T-helper 1 cell treated with Interleukin-12 subunit alpha and Interleukin-12 subunit beta and Interleukin-4 antibody, amounts not matched to agents 30 ng/mL and 1 ng/mL, for 36 hours (primary cell): ENCODE data around the gene MSRB1. TPM values are rescaled to one million over a fixed set of nuclear protein-coding genes. Genes with fewer than 3 reads are reported as not detected.

Experiments
- intact Hi-C: fragments of 100-400 bp; cut with micrococcal nuclease; formaldehyde crosslinking; loops from one replicate; pipeline ENCODE4 v1.15.1; 2024
- total RNA-seq: library from RNA; stranded (reverse); gene quantifications from 2 replicates; pipeline ENCODE4 v1.2.3, GENCODE V29; 2022

The MSRB1 gene
- 24.4 and 26.6 TPM in 2 replicates for total RNA-seq

DNA sequence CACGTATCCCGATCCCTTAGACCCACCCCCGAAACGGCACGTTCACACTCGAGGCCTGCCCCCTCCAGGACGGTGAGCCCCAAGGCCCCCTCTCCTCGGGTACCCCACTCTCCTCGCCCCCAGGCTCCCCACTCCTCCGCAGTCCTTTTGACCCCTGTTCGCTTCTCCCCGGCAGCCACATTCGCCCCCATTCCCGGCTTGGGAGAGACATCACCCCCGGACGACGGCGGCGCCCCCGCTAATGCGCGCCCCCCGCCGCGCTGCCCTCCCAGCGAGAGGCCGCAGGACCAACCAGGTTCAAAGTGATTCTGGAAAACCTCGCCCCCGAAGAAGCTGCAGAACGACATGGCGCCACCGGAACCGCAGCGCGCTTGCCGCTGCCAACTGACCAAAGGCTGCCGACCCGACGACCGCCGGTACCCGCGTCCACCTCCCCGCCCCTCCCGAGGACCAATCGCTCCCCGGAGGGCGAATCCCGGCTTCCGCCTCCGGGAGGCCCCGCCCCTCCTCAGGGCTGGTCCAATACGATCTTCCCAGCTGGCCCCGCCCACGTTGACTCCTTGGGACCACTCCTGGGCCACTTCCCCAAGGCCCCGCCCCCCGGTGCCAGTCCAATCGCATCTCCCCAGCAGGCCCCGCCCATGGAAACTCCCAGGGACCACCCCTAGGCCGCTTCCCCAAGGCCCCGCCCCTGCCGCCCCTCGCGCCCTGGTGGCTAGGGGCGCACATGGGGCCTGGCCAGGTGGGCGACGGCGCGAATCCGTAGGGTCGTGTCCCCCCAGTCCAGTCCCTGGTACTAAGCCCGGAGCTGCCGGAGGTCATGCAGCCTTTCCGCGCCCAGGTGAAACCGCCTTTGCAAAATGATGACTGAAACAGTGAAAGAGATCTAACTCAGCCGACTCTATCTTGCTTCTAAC, at the start of gene MSRB1:
TSS of gene MSRB1 (minus strand) at position 390 of the 917 bp plus-strand sequence. CDS start at position 347, 43 bp downstream.
- intact Hi-C loops: loop anchor here (1.0 to 5.0 kb wide), 13 partner anchors 14 to 1301 kb away; partner anchors contain the start of genes HAGH, MCRIP2, MEIOB and MLST8

GRCh38 chr16:1991948-1992703, 49.1 kb upstream of the MSRB1 start:
- intact Hi-C loops: loop anchor here (1.0 to 10.0 kb wide), 8 partner anchors 8 to 543 kb away; partner anchors contain the start of genes CEMP1, E4F1, GFER and MLST8

- intact Hi-C loops: loop anchor here (1.0 to 10.0 kb wide), 3 partner anchors 48 to 543 kb away; partner anchors contain the start of genes CEMP1, E4F1, MSRB1 and PDPK1
Observed at GRCh38 chr16:1991588-1991947, 48.6 kb upstream of the MSRB1 start.

DNA sequence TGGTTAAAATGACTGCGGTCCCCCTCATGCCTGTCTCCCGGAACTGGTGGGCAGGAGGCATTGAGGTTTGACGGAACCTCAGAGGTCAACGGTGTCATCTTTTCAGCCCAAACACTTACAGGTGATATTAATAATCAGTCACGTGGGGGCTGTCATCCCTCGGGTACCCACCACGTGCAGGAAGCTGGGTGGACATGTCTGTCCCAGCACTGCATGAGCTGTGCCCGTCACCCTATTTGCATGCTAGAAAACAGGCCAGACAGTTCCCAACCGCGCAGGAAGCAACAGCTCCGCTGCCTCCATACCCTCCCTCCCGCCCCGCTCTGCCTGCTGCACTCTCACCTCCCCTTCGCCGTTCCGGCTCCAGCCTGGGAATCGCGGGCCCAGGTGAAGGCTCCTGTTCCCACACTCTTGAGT, 48.1 kb upstream of the MSRB1 start:
- intact Hi-C loops: loop anchor here (1.0 to 10.0 kb wide), 3 partner anchors 48 to 544 kb away; partner anchors contain the start of genes CEMP1, E4F1, MSRB1 and PDPK1

DNA sequence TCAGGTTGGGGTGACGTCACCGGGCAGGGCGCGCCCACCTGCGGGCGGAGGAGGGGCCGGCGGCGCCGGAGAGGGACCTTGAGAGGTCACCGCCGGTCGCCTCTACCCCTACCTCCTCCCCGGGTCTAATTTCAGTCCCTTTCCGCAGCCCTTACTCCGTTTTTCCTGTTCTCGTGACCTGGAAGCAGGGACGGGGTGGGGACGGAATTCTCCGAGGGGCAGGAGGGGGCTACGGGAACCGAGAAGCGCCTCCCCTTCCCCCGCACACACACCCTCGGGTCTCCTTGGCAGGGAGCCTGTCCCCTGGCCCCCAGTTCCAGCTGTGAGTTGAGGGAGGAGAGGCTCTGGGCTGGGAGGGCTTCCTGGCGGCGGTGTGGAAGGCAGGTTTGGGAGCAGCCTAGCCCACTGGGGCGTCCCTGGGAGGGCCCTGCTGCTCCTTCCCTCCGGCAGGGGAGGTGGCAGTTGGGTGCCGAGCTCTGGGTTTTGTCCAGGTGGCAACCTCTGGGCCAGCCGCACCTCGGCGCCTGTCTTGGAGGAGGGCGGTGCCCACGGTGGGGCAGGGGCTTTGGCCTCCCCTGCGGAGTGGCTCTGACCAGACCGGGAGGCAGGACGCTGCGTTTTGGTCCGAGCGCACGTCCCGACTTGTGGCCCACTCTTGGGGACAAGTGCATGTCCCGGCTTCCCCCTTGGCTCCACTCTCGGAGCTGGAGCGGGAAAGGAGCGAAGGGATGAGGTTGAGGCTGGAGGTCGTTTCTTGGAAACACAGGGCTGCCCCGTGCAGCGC, 47.5 kb upstream of the MSRB1 start:
- intact Hi-C loops: loop anchor here (1.0 to 10.0 kb wide), 3 partner anchors 47 to 544 kb away; partner anchors contain the start of genes CEMP1, E4F1, MSRB1 and PDPK1

DNA sequence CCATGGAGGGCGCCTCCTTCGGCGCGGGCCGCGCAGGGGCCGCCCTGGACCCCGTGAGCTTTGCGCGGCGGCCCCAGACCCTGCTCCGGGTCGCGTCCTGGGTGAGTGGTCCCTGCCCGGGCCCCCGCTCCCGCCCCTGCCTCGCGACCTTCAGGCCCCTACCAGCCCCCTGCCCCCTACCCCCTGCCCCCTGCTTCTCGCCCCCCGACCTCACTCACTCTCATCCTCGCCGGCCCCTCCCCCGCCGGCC, 47.0 kb upstream of the MSRB1 start:
- intact Hi-C loops: loop anchor here (5.0 to 10.0 kb wide), 2 partner anchors 232 to 545 kb away; partner anchors contain the start of genes CEMP1, E4F1 and PDPK1

- intact Hi-C loops: loop anchor here (5.0 to 10.0 kb wide), 2 partner anchors 233 to 545 kb away; partner anchors contain the start of genes CEMP1, E4F1 and PDPK1
Observed at GRCh38 chr16:1989209-1990100, 46.5 kb upstream of the MSRB1 start, which contains the start of gene SYNGR3. TSS of gene SYNGR3 (plus strand) at chr16:1989970. CDS start at chr16:1990103, 133 bp downstream.

GRCh38 chr16:1987198-1987597, 44.2 kb upstream of the MSRB1 start:
- intact Hi-C loops: no loop called here

- intact Hi-C loops: loop anchor here (2.0 kb wide), 1 partner anchor 23 kb away; the partner anchor contains the start of gene ZNF598
Observed at GRCh38 chr16:1985466-1986150, 42.6 kb upstream of the MSRB1 start.

DNA sequence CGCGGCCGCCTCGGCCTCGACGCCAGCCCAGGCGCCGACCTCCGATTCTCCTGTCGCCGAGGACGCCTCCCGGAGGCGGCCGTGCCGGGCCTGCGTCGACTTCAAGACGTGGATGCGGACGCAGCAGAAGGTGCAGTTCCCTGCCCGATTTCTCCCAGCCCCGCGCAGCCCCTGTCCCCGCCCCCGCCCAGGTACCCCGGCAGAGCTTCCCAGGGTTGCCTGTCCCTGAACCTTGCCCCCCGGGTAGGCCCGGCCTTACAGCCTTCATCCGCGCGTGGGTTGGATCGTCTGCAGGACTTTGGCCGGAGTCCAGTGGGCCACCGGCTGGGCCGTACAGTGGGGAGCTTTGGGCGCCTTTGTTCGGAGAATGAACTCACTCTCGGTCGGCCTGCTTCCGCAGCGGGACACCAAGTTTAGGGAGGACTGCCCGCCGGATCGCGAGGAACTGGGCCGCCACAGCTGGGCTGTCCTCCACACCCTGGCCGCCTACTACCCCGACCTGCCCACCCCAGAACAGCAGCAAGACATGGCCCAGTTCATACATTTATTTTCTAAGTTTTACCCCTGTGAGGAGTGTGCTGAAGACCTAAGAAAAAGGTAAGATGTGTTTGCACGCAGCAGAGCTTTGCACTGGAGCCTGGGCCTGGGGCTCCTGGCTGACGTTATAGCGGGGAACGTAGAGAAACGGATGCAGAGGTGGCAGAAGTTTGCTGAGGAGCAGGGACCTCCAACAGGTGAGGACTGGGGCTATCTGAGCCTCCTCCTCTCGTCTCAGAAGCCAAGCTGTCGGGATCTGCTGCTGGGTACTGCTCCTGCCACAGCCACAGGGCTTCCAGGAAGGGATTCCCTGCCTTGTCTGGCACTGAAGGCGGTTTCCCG, 41.6 kb upstream of the MSRB1 start:
- intact Hi-C loops: loop anchor here (1.0 to 2.0 kb wide), 3 partner anchors 8 to 24 kb away; partner anchors contain the start of genes TBL3 and ZNF598

DNA sequence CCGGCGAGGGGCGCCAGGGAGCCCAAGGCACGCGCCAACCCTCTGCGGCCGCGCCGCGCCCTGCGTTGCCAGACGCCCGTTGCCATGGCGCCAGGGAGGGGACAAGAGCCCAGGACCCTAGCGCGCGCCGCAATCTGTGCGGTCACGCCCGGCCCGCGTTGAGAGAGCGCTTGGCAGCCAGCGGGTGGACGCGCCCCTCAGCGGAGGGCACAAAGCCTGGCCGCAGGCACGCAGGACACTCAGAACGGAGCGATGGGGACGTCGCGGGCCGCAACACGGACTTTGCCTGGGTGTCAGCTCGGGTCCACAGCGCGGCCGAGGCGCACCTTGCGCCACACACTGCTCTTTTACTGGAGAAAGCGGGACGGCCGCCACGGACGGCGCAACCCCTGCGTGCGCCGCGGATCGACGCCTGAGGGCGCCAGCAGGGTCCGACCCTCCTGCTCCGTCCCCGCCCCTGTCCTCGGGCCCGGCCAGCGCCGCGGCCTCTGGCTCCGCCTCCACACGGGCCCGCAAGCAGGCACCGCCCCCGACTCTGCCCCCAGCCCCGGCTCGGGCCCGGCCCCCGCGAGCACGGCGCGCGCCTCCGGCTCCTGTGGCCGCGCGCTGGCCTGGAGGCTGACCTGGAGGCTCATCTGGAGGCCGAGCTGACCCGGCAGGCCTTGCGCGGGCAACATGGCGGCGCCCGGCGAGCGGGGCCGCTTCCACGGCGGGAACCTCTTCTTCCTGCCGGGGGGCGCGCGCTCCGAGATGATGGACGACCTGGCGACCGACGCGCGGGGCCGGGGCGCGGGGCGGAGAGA, 40.7 kb upstream of the MSRB1 start, which contains the start of gene GFER:
TSS of gene GFER (plus strand) at position 650 of the 803 bp plus-strand sequence. CDS start at position 676, 26 bp downstream.
- intact Hi-C loops: loop anchor here (1.0 to 2.0 kb wide), 3 partner anchors 9 to 25 kb away; partner anchors contain the start of genes TBL3 and ZNF598

- intact Hi-C loops: no loop called here
Observed at GRCh38 chr16:1982991-1983543, 40.1 kb upstream of the MSRB1 start.

- intact Hi-C loops: no loop called here
Observed at GRCh38 chr16:1982013-1982433, 39.0 kb upstream of the MSRB1 start.

DNA sequence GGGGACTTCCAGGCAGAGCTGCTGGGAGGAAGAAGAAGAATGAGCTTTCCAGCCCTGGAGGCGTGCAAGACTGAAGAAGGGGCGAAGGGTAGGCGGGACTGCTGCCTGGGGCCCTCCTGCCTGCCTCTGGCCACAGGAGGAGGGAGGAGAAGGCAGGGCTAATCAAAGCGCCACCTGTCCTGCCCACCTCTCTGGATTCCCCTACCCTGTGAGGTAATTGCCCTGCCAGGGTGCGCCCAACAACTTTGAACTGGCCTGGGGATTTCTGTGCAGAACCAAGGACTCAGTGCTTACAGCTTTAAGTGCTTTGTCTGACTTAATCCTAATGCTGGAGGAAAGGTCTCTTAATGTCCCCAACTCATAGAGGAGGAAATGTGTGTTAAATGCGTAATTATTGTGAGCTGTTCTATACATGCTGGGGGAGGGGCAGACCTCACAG, 38.4 kb upstream of the MSRB1 start, which contains the start of gene NOXO1:
TSS of gene NOXO1 (minus strand) at position 72 of the 439 bp plus-strand sequence. CDS start 290 bp downstream, outside the sequence.
- intact Hi-C loops: no loop called here

GRCh38 chr16:1980770-1981087, 37.7 kb upstream of the MSRB1 start:
- intact Hi-C loops: no loop called here

DNA sequence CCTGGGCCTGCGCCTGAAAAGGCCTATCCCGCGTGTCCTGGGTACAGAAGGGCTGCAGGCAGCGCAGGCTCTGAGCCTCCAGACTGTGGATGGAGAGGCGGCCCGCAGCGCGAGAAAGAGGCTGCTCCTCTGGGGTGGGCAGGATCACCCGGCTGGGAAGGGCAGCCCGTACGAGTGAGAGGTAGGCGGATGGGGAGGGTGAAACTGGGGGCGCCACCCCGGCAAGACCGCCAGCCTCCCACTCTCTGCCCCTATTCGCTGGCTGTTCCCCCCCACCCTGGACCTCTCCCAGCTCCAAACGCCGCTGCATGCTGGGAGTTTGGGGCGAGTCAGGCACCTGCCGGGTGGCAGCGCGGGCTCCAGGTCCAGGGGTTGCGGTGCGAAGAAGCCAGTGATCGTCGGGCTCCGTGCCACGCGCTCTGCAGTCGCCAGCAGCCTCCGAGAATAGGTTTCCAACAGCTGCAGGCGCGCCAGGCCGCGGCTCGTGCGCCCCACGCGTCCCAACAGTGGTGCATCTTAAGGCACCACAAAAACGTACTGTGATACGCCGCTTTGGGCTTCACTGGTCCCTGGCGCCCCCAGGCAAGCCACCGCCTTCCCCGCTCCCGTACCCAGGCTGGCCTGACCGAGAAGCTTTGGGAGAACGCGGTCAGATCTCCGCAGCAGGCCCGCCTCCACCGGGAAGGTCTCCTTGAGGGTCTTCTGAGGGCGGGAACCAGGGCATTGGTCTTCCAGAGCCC, 37.2 kb upstream of the MSRB1 start:
- intact Hi-C loops: no loop called here
